Suprapubic skin (tissue), 4 donors: Measurements from ENCODE around the gene ADRA2C. TPM values are rescaled to one million over a fixed set of nuclear protein-coding genes. Genes with fewer than 3 reads are reported as not detected.

Experiments
- DNase-seq, 2 donors: peaks; one replicate each; pipeline ENCODE4 v3.0.0-alpha.2; 2019; ENCODE audit warnings: low spot score in 2 of 2
- H3K27ac ChIP-seq: fragments of 200-600 bp; sonication (generic); one replicate; pipeline ENCODE4 v1.5.1; 2019
- H3K27me3 ChIP-seq: fragments of 200-600 bp; sonication (generic); one replicate; pipeline ENCODE4 v1.5.1; 2019
- H3K36me3 ChIP-seq: fragments of 200-600 bp; sonication (generic); one replicate; pipeline ENCODE4 v1.5.1; 2019
- H3K4me1 ChIP-seq: fragments of 200-600 bp; sonication (generic); one replicate; pipeline ENCODE4 v1.5.1; 2019
- H3K4me3 ChIP-seq: fragments of 200-600 bp; sonication (generic); one replicate; pipeline ENCODE4 v1.5.1; 2019; ENCODE audit warnings: mild to moderate bottlenecking
- H3K9me3 ChIP-seq: fragments of 200-600 bp; sonication (generic); one replicate; pipeline ENCODE4 v1.5.1; 2019
- CTCF ChIP-seq, 2 donors: fragments of 200-600 bp in 1 of 2; fragments of 450-650 bp in 1 of 2; sonication (generic) in 1 of 2; IDR thresholded peaks; one replicate each; pipeline ENCODE4 v1.5.1; 2016 to 2019; ENCODE audit warnings: antibody characterized with exemption in 2 of 2, mild to moderate bottlenecking in 1 of 2, moderate library complexity in 1 of 2
- EP300 ChIP-seq: sonication (generic); formaldehyde crosslinking; IDR thresholded peaks from one replicate; pipeline ENCODE4 v1.6.1; 2017; ENCODE audit warnings: antibody characterized with exemption
- POLR2A ChIP-seq, 2 donors: fragments of 450-650 bp; IDR thresholded peaks; one replicate each; pipeline ENCODE4 v1.6.1; 2017; ENCODE audit warnings: antibody characterized with exemption in 2 of 2, mild to moderate bottlenecking in 2 of 2, moderate library complexity in 2 of 2
- POLR2AphosphoS5 ChIP-seq, 3 donors: sonication (generic); formaldehyde crosslinking; IDR thresholded peaks; one replicate each; pipeline ENCODE4 v1.6.1; 2017; ENCODE audit warnings: antibody characterized with exemption in 3 of 3
- WGBS: methylation state at CpG from one replicate; pipeline ENCODE4 v1.1.5; 2018; 5-methylcytosine and 5-hydroxymethylcytosine counted together
- total RNA-seq, 4 donors: library from RNA; depleted of rRNA; stranded (reverse); fragments of >200 nt; gene quantifications; one replicate each; pipeline ENCODE4 v1.1.0, GENCODE V29; 2016

The ADRA2C gene
- total RNA-seq, 4 donors from 2014 or later = 2.6 to 5.3 (median 4.0) TPM

- TF ChIP-seq POLR2AphosphoS5 (IDR thresholded peaks at IDR 0.05) = no peak
- TF ChIP-seq EP300 = no peak
- no peak for TF ChIP-seq POLR2A (IDR thresholded peaks at IDR 0.05)
- no peak for TF ChIP-seq CTCF (IDR thresholded peaks at IDR 0.05)
- no peak overlapping the region for H3K4me3 ChIP-seq
- H3K9me3 ChIP-seq = no peaks in the 10 kb centered on the region
- no peaks in the 10 kb centered on the region for H3K36me3 ChIP-seq
- H3K27ac ChIP-seq = no peak overlapping the region
- H3K4me1 ChIP-seq = no peaks in the 10 kb centered on the region
- peaks cover 70% of the 10 kb centered on the region for H3K27me3 ChIP-seq
- no peak for DNase-seq
- WGBS = 25% methylated on average over 8 of the region's 13 CpGs
Measured at GRCh38 chr4:3802571-3803474, 36.6 kb downstream of the ADRA2C start.

- Histone ChIP-seq H3K27me3 (peaks cover 71% of the 10 kb centered on the region), H3K4me1 (no peaks in the 10 kb centered on the region), H3K36me3 (no peaks in the 10 kb centered on the region), H3K9me3 (no peaks in the 10 kb centered on the region), H3K27ac (no peak overlapping the region), H3K4me3 (no peak overlapping the region)
- WGBS = 29% methylated on average over 5 of the region's 18 CpGs
- TF ChIP-seq POLR2AphosphoS5 (IDR thresholded peaks at IDR 0.05) = no peak
- TF ChIP-seq CTCF (IDR thresholded peaks at IDR 0.05) = no peak
- TF ChIP-seq EP300 = no peak
- TF ChIP-seq POLR2A (IDR thresholded peaks at IDR 0.05) = no peak
- no peak for DNase-seq
Measured at GRCh38 chr4:3803475-3803847, 37.3 kb downstream of the ADRA2C start.

GRCh38 chr4:3803946-3804345 is 37.8 kb downstream of the ADRA2C start:
- Histone ChIP-seq H3K4me1 (no peaks in the 10 kb centered on the region), H3K9me3 (no peaks in the 10 kb centered on the region), H3K27ac (no peak overlapping the region), H3K27me3 (peaks cover 71% of the 10 kb centered on the region), H3K36me3 (no peaks in the 10 kb centered on the region), H3K4me3 (no peak overlapping the region)
- no peak for DNase-seq
- WGBS = 78% methylated on average over 8 of the region's 8 CpGs
- TF ChIP-seq POLR2AphosphoS5 (IDR thresholded peaks at IDR 0.05) (no peak), CTCF (IDR thresholded peaks at IDR 0.05) (no peak), EP300 (no peak), POLR2A (IDR thresholded peaks at IDR 0.05) (no peak)

- H3K27ac ChIP-seq = no peak overlapping the region
- no peaks in the 10 kb centered on the region for H3K36me3 ChIP-seq
- H3K9me3 ChIP-seq = no peaks in the 10 kb centered on the region
- no peak for DNase-seq
- WGBS = 94% methylated on average over 8 of the region's 8 CpGs
- no peaks in the 10 kb centered on the region for H3K4me1 ChIP-seq
- H3K27me3 ChIP-seq = peaks cover 82% of the 10 kb centered on the region
- TF ChIP-seq EP300 (no peak), POLR2A (IDR thresholded peaks at IDR 0.05) (no peak), CTCF (IDR thresholded peaks at IDR 0.05) (no peak), POLR2AphosphoS5 (IDR thresholded peaks at IDR 0.05) (no peak)
- H3K4me3 ChIP-seq = no peak overlapping the region
Measured at GRCh38 chr4:3805026-3805425, 38.8 kb downstream of the ADRA2C start.

- no peak for DNase-seq
- Histone ChIP-seq H3K36me3 (no peaks in the 10 kb centered on the region), H3K4me3 (no peak overlapping the region), H3K9me3 (no peaks in the 10 kb centered on the region), H3K27me3 (peaks cover 83% of the 10 kb centered on the region), H3K27ac (no peak overlapping the region), H3K4me1 (no peaks in the 10 kb centered on the region)
- WGBS = 85% methylated on average over 4 of the region's 11 CpGs
- TF ChIP-seq EP300 = no peak
- TF ChIP-seq POLR2AphosphoS5 (IDR thresholded peaks at IDR 0.05) = no peak
- no peak for TF ChIP-seq POLR2A (IDR thresholded peaks at IDR 0.05)
- no peak for TF ChIP-seq CTCF (IDR thresholded peaks at IDR 0.05)
Measured at GRCh38 chr4:3805731-3806130, 39.5 kb downstream of the ADRA2C start.
